ENCODE results near the gene LIMS2.
A peak's percentile ranks its signal among the peaks of the same experiment; 100 is the strongest.

Gene LIMS2

DNA sequence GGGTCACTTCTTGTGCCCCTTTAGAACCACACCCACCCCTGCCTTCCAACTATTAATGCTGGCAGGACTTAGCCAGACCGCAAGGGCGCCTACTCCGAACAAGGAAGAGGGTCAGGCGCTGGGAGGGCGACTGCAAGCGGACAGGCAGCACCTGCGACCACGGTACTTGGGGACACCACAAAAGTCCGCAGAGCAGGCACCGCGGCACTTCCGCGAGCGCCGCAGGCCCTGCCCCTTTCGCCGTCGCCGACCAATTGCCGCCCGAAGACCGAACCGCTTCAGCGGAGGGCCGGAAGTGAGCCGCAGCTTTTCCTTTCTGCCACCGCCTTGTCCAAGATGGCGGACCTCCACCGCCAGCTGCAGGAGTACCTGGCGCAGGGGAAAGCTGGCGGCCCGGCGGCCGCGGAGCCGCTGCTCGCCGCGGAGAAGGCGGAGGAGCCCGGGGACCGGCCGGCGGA lies 25.9 kb upstream of the LIMS2 start, which contains the start of gene SFT2D3:
SFT2D3 (plus strand) TSS at position 305 of the 458 bp plus-strand sequence; CDS start at position 337, 32 bp downstream.
- peak; percentile 92 for DNase-seq (ENCODE audit: low read depth)

DNA sequence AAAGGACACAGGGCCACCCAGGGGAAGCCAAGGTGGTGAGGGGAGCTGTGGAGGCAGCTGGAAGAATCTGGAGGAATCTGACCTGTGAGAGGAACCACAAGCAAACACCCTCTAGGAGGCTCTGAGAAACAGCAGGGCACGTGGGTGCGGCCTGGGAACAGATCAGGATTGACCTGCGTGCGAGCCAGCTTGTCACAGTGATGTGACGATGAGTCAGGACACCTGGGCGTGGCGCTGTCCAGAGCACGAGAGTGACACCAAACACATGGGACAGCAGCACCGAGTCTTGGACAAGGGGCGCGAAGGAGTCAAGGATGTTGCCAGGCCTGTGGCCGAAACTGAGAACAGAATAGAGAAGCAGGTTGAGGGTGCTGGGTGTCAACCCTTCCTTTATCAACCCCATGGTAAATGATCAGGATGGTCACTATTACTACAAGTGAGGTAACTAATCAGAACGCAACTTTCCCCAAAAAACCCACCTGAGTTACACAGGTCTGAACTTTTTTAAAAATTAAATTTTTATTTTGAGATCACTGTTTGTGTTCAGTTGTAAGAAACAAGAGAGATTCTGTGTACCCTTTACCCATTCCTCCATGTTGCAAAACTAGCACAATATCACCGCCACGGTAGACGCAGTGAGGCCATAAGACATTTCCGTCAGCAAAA lies 25.3 kb upstream of the LIMS2 start:
- DNase-seq (ENCODE audit: low read depth), result no peak

DNA sequence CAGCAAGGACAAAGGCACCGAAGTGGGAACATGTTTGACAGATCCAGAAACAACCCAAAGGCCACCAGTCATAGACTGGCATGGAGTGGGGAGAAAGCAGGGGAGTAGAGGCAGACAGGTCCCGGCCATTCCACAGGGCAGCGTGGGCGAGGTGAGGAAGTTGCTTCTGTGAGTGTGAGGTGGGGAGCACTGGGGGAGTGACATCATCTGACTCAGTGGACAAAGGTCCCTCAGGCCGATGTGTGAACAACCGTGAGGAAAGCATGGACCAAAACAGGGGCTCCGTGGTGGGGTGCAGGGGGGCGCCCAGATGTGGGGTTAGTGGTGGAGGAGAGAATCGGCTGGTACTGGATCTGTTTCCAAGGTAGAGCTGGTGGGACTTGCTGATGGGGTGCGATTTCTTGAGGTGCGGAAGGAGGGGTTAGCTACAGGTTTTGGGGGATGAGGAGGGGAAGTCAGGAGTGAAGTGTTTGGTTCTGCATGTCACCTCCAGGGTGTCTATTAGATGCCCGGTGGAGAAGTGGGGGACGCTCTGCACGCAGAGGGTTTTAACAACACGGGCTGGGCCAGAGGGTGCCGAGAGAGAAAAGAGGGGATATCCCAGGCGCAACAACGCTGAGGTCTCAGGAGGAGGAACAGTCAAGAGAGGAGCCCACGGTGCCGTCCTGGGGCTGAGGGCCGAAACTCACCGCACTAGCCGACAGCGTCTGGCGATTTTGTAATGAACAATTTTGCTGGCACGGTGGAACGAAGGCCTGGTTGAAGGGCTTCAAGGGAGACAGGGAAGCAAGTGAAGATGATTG lies 23.4 kb upstream of the LIMS2 start:
- no peak for DNase-seq (ENCODE audit: low read depth)

DNA sequence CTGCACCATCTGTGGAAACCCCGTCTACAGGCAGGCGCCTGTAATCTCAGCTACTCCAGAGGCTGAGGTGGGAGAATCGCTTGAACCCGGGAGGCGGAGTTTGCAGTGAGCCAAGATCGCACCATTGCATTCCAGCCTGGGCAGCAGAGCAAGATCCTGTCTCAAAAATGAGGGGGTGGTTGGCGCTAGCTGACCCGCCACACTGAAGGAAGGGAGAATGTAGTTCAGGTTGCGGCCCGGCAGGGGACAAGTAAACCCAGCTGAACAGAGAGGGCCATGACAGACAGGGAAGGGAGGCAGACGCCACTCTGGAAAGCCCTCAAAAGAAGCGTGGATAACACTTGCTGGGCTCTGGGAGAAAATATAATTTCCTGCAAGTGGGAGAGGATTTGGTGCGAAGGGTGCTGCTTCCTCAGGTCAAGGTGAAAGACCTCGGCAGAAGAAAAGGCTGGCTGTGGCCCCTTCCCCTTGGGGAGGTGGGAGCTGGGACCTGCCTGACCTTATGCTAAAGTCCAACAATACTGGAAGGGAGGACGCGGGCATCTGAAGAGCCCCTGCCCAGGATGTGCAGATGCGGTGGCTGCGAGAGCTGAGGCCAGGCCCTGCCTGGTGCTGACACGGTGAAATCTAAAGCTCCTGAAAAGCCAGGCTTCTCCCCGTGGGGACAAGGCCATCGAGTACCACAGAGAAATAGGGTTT lies 22.3 kb upstream of the LIMS2 start:
- no peak for DNase-seq (ENCODE audit: low read depth)

DNA sequence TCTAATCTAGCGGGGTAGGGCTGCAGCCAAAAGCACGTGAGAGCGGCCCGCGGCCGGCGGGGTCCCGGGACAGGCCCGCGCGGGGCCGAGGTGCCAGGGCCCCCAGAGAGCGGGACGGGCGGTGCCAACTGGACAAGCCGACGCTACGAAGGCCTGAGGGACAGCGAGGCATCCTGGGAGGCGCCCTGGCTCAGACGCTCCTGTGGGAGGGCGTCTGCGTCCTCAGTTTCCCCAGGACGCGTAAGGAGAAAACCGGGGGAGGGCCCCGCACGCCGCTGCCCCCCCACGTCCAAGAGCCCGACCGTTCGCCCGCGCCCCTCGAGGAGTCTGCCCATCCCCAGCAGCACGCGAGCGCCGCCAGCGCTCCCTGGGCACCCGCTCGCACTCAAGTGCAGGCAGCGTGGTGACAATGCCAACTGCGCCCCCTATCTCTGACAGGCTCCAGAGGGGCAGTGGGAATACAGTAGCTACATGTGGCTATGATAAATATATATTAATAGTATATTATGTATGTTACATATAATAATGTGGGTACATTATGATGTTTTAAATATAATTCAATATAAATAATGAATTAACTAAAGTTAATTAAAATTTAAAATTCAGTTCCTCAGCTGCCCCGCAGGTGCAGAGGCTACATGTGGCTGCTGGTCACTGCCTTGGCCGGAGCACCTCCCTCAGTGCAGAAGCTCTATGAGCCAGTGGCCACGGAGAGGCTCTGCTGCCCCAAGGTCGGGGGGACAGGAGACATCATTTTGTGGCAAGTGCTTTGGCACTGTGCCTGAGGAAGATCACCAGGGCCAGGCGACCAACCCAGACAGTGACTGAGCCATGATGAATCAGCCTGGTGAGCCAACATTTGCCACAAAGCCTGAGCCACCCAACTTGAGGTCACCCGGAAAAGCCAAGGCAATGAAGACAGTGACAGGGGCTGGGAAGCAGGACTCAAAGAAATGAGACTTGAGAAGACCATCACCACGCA lies 20.5 kb upstream of the LIMS2 start:
- DNase-seq (ENCODE audit: low read depth), result peak; percentile 63

DNA sequence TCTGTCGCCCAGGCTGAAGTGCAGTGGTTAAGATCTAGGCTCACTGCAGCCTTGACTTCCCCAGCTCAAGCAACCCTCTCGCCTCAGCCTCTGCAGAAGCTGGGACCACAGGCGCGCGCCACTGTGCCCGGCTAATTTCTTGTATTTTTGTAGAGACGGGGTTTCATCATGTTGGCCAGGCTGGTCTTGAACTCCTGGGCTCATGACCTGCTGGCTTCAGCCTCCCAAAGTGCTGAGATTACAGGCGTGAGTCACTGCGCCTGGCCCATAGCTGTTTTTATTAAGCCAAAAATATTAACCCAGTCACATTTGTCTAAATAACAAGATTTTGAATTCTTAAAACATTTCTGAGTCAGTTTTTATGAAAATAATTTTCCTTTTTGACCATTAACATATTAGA lies 19.7 kb upstream of the LIMS2 start:
- DNase-seq (ENCODE audit: low read depth), result peak; percentile 30

DNA sequence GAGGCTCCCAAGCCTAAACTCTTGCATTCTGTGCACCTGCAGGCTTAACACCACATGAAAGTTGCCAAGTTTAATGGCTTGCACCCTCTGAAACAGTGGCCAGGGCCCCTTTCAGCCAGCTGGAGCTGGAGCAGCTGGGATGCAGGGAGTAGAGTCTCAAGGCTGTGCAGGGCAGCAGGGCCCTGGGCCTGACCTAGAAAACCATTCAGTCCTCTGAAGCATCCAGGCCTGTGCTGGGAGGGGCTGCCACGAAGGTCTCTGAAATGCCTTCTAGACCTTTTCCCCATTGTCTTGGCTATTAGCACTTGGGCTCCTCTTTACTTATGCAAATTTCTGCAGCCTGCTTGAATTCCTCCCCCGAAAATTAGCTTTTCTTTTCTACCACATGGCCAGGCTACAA lies 15.4 kb upstream of the LIMS2 start:
- no peak for DNase-seq (ENCODE audit: low read depth)

DNA sequence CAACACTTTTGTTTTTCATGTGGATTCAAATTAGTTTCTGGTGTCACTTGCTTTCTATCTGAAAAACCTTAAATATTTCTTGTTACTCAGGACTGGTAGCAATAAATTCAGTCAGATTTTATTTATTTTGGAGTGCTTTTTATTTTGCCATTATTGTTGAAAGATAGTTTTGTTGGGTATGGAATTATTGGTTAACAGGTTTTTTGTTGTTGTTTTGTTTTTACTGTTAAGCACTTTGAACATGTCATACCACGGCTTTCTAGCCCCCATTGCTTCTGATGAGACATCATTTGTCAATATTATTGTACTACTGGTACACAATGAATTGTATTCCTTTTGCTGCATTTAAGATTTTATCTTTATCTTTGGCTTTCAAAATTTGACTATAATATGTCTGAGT lies 13.1 kb upstream of the LIMS2 start:
- DNase-seq (ENCODE audit: low read depth), result no peak

DNA sequence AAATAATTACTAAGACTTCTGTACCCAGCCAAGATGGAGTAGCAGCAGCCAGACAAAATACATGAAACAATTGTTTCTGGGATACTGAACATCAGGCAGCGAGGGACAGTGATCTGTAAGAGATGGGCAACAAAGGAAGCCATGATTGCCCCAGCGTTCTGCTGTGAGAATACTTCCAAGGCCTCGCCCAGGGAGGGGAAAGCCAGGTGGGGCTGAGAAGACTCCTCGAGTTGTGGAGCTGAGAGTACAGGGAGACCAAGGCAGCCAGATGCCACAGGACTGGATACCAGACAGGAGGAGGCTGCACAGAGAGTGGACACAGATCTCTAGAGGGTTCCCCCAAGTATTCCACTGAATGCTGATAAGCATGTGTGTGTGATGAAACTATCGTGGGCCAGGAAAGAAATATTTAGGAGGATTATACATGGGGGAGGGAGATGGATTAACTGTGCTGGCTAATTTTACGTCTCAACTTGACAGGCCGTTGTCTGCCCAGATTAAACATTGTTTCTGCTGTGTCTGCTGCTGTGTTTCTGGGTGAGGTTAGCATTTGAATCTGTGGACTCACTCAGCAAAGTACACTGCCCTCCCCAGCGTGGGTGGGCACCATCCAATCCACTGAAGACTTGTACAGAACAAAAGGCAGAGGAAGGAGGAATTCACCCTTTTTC lies 10.2 kb upstream of the LIMS2 start:
- no peak for DNase-seq (ENCODE audit: low read depth)

DNA sequence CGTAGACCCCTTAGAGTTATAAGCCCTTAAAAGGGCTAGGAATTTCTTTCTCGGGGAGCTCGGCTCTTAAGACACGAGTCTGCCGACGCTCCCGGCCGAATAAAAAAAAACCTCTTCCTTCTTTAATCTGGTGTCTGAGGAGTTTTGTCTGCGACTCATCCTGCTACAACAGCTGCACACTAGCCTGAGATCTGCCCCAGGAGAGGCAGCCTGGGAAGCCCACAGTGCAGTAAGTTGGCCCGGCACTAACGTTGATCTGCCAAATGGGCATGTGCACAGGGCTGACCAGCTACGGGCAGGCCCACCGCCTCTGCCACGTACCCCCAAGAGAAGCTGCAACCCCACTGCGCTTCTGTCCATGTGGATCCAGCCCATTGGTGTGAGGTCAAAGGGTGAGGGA lies 8.4 kb upstream of the LIMS2 start:
- DNase-seq (ENCODE audit: low read depth), result peak; percentile 50

DNA sequence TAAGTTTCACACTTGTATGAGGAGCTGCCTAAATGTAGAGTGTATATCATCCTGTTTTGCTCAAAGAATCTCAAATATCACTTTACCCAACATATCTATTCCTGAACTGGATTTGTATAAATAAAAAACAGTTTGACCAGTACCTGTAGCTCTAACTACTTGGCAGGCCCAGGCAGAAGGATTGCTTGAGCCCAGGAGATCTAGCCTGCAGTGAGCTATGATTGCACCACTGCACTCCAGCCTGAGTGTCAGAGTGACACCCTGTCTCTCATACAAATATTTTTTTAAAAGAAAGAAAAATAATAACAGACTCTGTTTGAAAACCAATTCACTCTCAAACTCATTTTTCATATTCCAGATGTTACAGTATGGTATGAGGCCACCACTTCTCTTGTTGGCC lies 7.7 kb upstream of the LIMS2 start:
- no peak for DNase-seq (ENCODE audit: low read depth)

DNA sequence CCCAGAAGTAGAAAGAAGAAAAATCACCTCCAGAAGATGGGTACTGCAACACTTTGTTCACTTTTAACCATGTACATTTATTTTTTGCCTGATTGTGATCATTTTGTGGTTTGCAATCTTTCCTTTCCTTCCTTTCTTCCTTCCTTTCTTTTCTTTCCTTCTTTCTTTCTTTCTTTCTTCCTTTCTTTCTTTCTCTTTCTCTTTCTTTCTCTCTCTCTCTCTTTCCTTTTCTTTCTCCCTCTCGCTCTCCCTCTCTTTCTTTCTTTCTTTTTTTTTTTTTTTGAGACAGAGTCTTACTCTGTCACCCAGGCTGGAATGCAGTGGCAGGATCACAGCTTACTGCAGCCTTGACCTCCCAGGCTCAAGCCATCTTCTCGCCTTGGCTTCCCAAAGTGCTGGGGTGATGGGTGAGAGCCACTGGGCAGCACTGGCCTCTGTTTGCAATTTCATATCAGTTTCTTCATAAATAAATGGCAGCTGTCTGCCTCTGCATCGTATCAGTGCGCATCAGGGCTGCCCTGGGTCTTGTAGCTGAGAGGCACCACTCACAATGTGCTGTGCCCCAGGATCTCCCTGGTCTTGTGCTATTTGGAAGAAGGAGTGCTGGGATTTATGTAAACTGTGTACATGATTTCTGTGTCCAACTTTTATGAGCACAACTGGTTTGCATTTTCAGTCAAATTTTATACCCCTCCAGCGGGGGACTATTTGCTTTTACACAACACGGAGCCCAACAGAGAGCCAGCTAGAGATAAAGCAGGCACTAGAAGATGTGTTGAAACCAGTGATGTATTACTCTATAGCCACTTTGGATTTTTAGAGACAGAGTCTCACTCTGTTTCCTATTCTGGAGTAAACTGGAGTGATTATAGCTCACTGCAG lies 6.9 kb upstream of the LIMS2 start:
- DNase-seq (ENCODE audit: low read depth), result no peak

DNA sequence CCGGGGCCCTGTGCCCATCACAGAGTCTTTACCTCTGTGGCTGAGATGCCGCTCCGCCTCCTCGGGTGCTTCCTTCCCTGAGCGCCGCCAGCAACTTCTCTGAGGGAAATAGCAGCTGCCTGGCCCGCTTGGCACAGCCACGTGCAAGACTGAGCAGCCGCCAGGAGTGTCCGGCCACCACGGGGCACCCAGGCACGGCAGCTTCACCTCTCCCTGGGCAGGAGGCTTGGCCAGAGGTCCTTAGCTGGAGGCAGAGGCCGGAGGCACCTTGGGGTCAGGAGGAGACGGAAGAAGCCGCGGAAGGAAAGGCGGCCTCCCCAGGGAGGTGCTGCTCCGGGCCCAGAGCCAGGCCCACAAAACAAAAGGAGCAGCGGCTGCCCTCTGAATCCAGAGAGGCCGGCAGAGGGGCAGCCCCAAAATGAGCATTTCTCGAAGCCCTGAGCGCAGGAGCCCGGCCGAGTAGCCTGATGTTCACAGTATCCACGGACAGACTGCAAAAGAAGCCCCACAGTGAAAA lies 6.0 kb upstream of the LIMS2 start:
- DNase-seq (ENCODE audit: low read depth), result no peak

DNA sequence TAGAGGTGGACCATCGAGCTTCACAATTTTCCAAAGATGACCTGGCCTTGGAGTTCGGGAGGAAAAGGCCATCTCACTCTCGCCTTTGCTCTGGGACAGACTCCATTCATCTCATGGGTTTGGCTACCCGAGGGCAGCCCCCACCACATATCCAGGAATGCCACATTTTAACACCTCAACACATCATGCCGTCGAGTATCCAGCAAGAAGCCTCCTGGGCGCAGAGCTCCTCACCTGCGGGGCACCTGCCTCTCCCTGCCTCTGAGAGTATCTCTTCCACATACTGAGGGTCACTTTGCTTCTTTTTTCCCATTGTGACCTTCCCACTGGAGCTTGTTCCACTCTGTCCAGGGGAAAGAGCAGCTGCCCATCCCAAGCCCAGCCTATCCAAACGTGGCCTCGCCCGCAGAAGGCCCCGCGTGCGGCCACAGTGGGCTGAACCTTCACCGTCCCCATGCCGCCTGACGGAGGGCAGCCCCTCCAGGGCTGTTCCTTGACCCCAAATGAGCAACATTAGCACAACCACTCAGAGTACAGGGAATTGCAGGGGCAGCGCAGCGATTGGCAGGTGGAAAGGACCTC lies 5.5 kb upstream of the LIMS2 start:
- no peak for DNase-seq (ENCODE audit: low read depth)

DNA sequence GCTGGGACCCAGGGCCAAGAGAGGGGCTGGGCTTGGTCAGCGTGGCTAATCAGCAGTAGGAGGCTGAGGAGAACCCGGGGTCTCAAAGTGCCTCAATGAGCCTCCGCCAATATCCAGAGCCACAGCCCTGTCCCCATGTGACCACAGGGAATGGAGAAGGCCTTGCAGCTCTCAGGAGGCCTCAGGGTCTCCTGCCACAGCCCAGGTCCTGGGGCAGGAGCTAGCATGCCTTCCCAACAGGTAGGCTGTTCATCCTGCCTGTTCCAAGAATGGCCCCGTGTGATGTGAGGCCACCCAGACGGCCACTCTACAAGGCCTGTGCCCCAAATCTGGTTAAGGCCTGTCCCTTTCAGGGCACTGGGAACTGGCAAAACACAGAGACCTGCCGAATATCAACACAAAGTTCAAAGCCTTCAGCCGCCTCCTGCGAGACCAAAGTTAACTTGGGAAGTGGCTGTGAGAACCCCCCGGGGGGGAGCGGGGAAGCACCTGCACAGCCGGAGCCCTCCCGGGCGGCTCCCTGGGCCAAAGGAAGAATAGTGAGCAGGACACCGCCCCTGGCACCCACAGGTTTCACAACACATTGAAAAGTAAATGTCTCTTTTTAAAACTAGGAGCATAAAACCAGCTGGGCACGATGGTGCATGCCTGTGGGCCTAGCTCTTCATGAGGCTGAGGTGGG lies 4.5 kb upstream of the LIMS2 start:
- no peak for DNase-seq (ENCODE audit: low read depth)

DNA sequence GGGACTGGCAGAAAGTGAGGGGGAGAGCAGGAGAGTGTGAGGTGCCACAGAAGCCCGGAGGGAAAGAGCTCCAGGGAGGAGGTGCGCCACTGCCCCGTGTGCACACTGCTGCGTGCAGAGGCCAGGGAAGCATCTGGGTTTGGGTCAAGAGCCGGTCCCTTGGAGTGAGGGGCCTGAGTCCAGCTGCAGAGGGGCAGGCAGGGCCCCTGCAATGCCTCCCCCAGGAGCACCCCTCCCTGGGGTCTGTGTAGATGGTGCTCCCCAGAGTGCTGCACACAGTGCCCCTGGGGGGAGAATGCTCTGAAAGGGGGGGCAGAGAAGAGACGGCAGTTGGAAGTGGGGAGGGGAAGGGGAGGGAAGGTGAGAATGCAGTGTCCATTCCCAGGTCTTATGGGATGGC lies 3.7 kb upstream of the LIMS2 start:
- DNase-seq (ENCODE audit: low read depth), result no peak

DNA sequence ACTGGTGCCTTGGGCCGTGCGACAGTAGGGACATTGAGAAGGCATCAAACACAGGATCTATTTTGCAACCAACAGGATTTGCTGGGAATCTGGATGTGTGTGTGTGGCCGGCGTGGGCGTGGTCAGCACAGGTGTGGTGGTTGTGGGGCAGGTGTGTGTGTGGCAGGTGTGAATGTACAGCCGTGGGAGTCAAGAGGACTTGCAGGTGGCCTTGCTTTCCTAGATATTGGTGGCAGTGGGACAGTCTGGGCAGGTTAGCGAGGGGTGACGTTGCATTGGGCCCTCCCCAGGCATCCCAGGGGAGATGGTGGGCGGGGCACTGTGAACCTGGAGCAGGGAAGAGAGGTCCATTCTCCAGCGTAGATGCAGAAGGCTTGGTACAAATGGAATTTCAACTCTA lies 3.2 kb upstream of the LIMS2 start:
- DNase-seq (ENCODE audit: low read depth), result no peak

DNA sequence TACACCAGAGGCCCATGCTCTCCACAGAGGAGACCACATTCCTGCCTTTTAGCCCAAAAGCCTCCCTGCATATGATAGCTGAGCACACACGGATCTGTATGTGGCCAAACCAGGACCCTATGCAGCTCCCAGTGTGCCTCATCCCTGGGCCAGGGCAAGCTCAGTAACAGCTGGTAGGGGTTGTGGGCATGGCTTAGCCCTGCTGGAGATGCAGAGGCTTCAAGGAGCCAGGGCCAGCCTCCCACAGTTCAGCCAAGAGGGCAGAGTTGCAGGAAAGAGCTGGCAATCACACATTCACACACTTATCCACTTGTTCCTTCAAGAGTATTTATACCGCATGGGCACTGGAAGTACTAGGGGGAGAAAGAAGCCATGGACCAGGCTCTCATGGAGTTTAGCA lies 1.6 kb upstream of the LIMS2 start:
- no peak for DNase-seq (ENCODE audit: low read depth)
